IPS-20b (cell line): Measurements from ENCODE around the gene KPNA2.
"Not testable (repeated sequence)": the region's sequence is repeated elsewhere in the genome, so short reads cannot be mapped to it uniquely, and the experiment has no call there.

Experiments used
- H3K27ac ChIP-seq: one replicate; pipeline ENCODE4 v1.5.1; 2013; ENCODE audit warnings: low read length
- H3K27me3 ChIP-seq: 2 replicates; pipeline ENCODE4 v1.6.1; 2013; ENCODE audit warnings: mild to moderate bottlenecking, low read length, inconsistent platforms; ENCODE audit not compliant: insufficient read depth
- H3K36me3 ChIP-seq: 2 replicates; pipeline ENCODE4 v1.6.1; 2013; ENCODE audit warnings: low read depth, mild to moderate bottlenecking, inconsistent platforms, low read length, moderate library complexity; ENCODE audit not compliant: insufficient read depth
- H3K4me1 ChIP-seq: 2 replicates; pipeline ENCODE4 v1.6.1; 2013; ENCODE audit warnings: mild to moderate bottlenecking, control low read depth, inconsistent platforms, low read length, moderate library complexity; ENCODE audit not compliant: insufficient read depth
- H3K4me3 ChIP-seq: 2 replicates; pipeline ENCODE4 v1.5.1; 2013; ENCODE audit warnings: mild to moderate bottlenecking, low read length, inconsistent platforms
- H3K9ac ChIP-seq: 2 replicates; pipeline ENCODE4 v1.6.1; 2013; ENCODE audit warnings: low read depth, mild to moderate bottlenecking, inconsistent platforms, low read length, moderate library complexity
- H3K9me3 ChIP-seq: 2 replicates; pipeline ENCODE4 v1.6.1; 2013; ENCODE audit warnings: mild to moderate bottlenecking, low read depth, low read length, inconsistent platforms; ENCODE audit not compliant: insufficient read depth

KPNA2 gene

DNA sequence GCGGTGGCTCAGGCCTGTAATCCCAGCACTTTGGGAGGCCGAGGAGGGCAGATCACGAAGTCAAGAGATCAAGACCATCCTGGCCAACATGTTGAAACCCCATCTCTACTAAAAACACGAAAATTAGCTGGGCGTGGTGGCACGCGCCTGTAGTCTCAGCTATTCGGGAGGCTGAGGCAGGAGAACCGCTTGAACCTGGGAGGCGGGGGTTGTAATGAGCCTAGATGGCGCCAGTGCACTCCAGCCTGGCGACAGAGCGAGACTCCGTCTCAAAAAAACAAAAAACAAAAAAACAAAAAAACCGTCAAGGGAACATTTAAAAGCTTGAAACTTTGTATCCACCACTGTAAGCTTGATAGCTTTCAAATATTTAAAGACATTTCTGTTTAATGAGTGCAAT lies 13.0 kb upstream of the KPNA2 start:
- H3K9me3 ChIP-seq, H3K4me1 ChIP-seq, H3K36me3 ChIP-seq, H3K27ac ChIP-seq, H3K9ac ChIP-seq, H3K27me3 ChIP-seq, H3K4me3 ChIP-seq: not testable (repeated sequence)

DNA sequence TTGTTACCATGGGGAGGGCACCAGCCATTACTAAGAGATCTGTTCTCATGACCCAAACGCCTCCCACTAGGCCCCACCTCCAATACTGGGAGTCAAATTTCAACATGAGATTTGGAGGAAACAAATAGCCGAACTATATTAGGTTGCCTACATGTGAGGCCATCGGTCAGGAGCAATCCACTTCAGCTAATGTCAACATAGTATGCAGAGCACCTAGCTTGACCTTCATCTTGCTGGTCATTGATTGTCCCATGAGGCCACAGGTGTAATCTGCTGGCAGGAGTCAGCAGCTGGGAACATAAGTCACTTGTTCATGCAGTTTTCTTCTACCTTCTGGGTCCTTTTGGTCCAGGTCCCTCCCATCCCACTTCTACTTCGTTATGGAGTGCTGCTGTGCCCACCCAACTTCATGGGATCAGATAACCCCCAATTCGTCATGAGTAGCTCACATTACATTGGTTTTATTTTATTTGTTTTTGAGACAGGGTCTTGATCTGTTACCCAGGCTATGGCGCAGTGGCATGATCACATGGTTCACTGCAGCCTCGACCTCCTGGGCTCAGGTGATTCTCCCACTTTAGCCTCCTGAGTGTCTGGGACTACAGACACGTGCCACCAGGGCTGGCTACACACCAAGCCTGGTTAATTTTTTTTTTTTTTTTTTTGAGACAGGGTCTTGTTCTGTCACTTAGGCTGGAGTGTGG lies 5.9 kb upstream of the KPNA2 start:
- no peaks in the 10 kb centered on the region for H3K9me3 ChIP-seq
- H3K4me3 ChIP-seq, result no peak overlapping the region
- H3K27ac ChIP-seq, result no peak overlapping the region
- H3K27me3 ChIP-seq, result no peaks in the 10 kb centered on the region
- no peak overlapping the region for H3K9ac ChIP-seq
- H3K4me1 ChIP-seq, result peaks cover 10% of the 10 kb centered on the region; the same call in 1 of the 2 replicates
- H3K36me3 ChIP-seq, result no peaks in the 10 kb centered on the region

DNA sequence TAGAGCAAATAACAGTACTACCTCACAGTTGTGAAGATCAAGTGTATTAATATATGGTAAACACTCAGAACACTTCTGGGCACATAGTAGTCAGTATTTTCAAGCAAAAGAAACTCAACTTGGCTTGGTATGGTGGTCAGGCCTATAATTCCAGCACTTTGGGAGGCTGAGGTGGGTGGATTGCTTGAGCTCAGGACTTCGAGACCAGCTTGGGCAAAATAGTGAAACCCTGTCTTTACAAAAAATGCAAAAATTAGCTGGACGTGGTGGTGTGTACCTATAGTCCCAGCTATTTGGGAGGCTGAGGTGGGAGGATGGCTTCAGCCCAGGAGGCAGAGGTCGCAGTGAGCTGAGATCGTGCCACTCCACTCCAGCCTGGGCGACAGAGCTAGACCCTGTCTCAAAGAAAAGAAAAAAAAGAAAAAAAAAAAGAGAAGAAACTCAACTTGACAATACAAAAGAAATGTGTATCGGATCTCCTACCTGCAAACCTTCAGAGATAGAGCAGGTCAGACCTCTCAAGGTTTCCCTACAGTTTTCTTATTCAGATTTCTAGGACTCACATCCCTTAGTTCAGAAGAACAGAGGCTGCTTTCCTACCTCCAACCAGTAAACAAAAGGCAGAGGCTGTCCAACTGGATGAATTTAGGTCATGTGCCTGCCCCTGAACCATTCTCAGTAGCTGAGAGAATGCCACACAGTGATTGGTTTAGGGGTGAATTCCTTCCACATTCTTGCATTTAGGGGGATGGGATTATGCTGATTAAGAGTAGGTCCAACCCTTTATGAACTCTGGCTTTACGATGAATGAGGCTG lies 1.7 kb upstream of the KPNA2 start:
- no peaks in the 10 kb centered on the region for H3K9me3 ChIP-seq
- H3K27ac ChIP-seq, result peak overlapping the region; percentile 96
- H3K9ac ChIP-seq, result peak overlapping the region; percentile 75; the same call in 1 of the 2 replicates
- H3K27me3 ChIP-seq, result no peaks in the 10 kb centered on the region
- peaks cover 18% of the 10 kb centered on the region; the same call in 1 of the 2 replicates for H3K4me1 ChIP-seq
- H3K36me3 ChIP-seq, result peaks cover 28% of the 10 kb centered on the region
- H3K4me3 ChIP-seq, result peak overlapping the region; percentile 51

DNA sequence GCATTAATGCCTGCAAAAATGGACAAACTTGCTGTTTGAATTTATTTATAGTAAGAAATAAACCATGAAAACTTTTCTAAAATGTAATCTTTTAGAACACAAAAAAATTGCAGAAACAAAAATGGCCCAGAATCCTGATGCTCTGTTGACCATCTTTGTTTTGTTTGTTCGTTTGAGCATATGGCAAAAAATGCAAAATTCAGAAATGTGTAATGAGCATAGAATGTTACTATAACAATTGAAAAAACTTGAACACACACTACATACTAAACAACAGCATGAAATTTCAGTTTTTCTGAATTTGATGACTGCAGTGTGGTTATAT lies 1.1 kb upstream of the KPNA2 start:
- peak overlapping the region; percentile 43 for H3K27ac ChIP-seq
- H3K36me3 ChIP-seq, result peaks cover 34% of the 10 kb centered on the region
- H3K27me3 ChIP-seq, result no peaks in the 10 kb centered on the region
- H3K4me3 ChIP-seq, result peak overlapping the region; percentile 51
- H3K4me1 ChIP-seq, result peaks cover 18% of the 10 kb centered on the region; the same call in 1 of the 2 replicates
- peak overlapping the region; percentile 67; the same call in 1 of the 2 replicates for H3K9ac ChIP-seq
- H3K9me3 ChIP-seq, result no peaks in the 10 kb centered on the region

GRCh38 chr17:68035131-68035522 lies 408 bp upstream of the KPNA2 start:
- peaks cover 41% of the 10 kb centered on the region for H3K36me3 ChIP-seq
- H3K27me3 ChIP-seq, result no peaks in the 10 kb centered on the region
- peak overlapping the region; percentile 67 for H3K9ac ChIP-seq
- peak overlapping the region; percentile 51 for H3K4me3 ChIP-seq
- peaks cover 16% of the 10 kb centered on the region; the same call in 1 of the 2 replicates for H3K4me1 ChIP-seq
- H3K27ac ChIP-seq, result no peak overlapping the region
- H3K9me3 ChIP-seq, result no peaks in the 10 kb centered on the region

- no peak overlapping the region for H3K27ac ChIP-seq
- H3K27me3 ChIP-seq, result no peaks in the 10 kb centered on the region
- peak overlapping the region; percentile 85 for H3K4me3 ChIP-seq
- H3K4me1 ChIP-seq, result peaks cover 16% of the 10 kb centered on the region; the same call in 1 of the 2 replicates
- H3K9ac ChIP-seq, result peak overlapping the region; percentile 96
- H3K36me3 ChIP-seq, result peaks cover 55% of the 10 kb centered on the region
- no peaks in the 10 kb centered on the region for H3K9me3 ChIP-seq
Observed at GRCh38 chr17:68036304-68037147, 991 bp downstream of the KPNA2 start.

DNA sequence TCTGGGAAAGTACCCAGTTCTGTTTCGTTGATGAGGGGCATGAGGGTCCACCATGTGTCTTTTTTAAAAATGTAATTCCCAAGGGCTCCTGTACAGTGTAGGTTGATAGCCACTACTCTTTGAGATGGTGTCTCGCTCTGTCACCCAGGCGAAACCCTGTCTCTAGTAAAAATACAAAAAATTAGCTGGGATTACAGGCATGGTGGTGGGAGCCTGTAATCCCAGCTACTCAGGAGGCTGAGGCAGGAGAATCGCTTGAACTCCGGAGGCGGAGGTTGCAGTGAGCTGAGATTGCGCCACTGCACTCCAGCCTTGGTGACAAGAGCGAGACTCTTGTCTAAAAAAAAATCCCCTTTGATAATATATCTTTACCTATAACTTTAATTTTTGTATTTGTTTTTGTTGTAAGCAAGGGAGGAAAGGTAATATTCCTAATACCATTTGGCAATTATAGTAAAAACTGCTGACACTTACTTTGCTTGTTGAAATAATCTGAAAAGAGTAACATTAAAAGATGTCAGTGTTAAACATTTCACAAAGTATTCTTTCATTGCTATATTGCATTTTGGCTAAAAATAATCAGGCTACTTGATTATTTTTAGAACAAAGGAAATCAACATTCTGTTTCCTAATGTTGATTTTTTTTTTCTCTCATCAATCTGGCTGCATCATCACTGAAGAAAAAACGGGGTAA lies 11.8 kb downstream of the KPNA2 start:
- H3K27ac ChIP-seq, result no peak overlapping the region
- H3K36me3 ChIP-seq, result peaks cover 55% of the 10 kb centered on the region
- H3K4me1 ChIP-seq, result no peaks in the 10 kb centered on the region
- no peak overlapping the region for H3K9ac ChIP-seq
- H3K4me3 ChIP-seq, result no peak overlapping the region
- no peaks in the 10 kb centered on the region for H3K27me3 ChIP-seq
- no peaks in the 10 kb centered on the region for H3K9me3 ChIP-seq

GRCh38 chr17:68047890-68048542 lies 12.5 kb downstream of the KPNA2 start:
- H3K27ac ChIP-seq, H3K27me3 ChIP-seq, H3K9me3 ChIP-seq, H3K4me3 ChIP-seq, H3K4me1 ChIP-seq, H3K9ac ChIP-seq: not testable (repeated sequence)
- peaks cover 48% of the 10 kb centered on the region for H3K36me3 ChIP-seq

DNA sequence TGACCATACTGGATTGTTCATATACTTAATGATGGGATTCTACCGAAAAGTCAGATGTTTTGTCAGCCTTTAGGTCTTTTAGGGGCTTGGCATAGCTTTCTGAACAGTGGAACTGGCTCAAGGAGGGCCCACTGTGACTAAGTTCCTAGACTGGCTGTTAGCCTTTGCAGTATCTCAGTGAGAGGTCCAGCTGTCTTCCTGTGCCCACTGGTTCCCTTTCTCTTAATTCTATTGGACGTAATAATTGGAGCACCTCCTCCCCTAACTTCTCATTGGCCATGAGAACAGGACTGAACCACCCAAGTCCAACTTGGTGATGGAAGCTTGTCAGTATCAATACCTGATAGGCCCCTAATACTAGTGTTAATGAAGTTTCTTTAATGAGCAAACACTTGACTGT lies 13.5 kb downstream of the KPNA2 start:
- no peaks in the 10 kb centered on the region for H3K9me3 ChIP-seq
- H3K36me3 ChIP-seq, result peaks cover 38% of the 10 kb centered on the region
- no peak overlapping the region for H3K4me3 ChIP-seq
- no peak overlapping the region for H3K27ac ChIP-seq
- H3K4me1 ChIP-seq, result no peaks in the 10 kb centered on the region
- H3K9ac ChIP-seq, result no peak overlapping the region
- no peaks in the 10 kb centered on the region for H3K27me3 ChIP-seq

DNA sequence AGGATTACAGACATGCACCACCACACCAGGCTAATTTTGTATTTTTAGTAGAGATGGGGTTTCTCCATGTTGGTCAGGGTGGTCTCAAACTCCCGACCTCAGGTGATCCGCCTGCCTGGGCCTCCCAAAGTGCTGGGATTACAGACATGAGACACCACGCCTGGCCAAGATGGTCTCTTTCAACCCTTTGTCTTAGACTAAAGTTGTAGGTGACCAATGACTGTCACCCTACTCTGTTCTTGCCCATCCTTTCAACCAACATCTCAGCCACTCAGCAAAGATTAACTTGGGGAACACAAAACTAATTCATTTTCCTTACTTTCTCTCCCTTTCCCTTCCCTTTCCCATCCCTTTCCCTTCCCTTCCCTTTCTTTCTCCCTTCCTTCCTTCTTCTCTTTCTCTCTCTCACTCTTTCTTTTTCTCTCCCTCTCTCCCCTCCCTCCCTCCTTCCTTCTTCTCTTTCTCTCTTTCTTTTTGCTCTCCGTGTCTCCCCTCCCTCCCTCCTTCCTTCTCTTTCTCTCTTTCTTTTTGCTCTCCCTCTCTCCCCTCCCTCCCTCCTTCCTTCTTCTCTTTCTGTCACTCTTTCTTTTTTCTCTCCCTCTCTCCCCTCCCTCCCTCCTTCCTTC lies 14.4 kb downstream of the KPNA2 start:
- peaks cover 29% of the 10 kb centered on the region for H3K36me3 ChIP-seq
- H3K4me1 ChIP-seq, H3K27ac ChIP-seq, H3K9ac ChIP-seq, H3K9me3 ChIP-seq, H3K4me3 ChIP-seq, H3K27me3 ChIP-seq: not testable (repeated sequence)
